Inferior parietal cortex (tissue), 1 donor: Measurements from ENCODE around the gene TIMM10B.
"Not testable (repeated sequence)": the region's sequence is repeated elsewhere in the genome, so short reads cannot be mapped to it uniquely, and the experiment has no call there.

Source experiments
- DNase-seq: peaks from one replicate; pipeline ENCODE4 v3.0.0-alpha.2; 2016; ENCODE audit errors: extremely low spot score

The TIMM10B gene

GRCh38 chr11:6505577-6506240 is 24.4 kb downstream of the TIMM10B start:
- peak; percentile 69 for DNase-seq

GRCh38 chr11:6516865-6517264 is 35.6 kb downstream of the TIMM10B start:
- DNase-seq, result no peak

- no peak for DNase-seq
Observed at GRCh38 chr11:6520265-6520664, 39.0 kb downstream of the TIMM10B start.

- not testable (repeated sequence) for DNase-seq
Observed at GRCh38 chr11:6521946-6522345, 40.6 kb downstream of the TIMM10B start.

- DNase-seq, result no peak
Observed at GRCh38 chr11:6523253-6523652, 42.0 kb downstream of the TIMM10B start.

- DNase-seq, result no peak
Observed at GRCh38 chr11:6526411-6527135, 45.3 kb downstream of the TIMM10B start.

- DNase-seq, result no peak
Observed at GRCh38 chr11:6529266-6529665, 48.0 kb downstream of the TIMM10B start.

- DNase-seq, result no peak
Observed at GRCh38 chr11:6530848-6531247, 49.5 kb downstream of the TIMM10B start.

- peak; percentile 81 for DNase-seq
Observed at GRCh38 chr11:6531267-6531752, 50.0 kb downstream of the TIMM10B start.
